GM21576 (cell line): ENCODE results near the gene JAK3.
"Not testable (repeated sequence)": the region's sequence is repeated elsewhere in the genome, so short reads cannot be mapped to it uniquely, and the experiment has no call there.

ENCODE experiments used
- ATAC-seq: cut with Tn5 transposase; IDR thresholded peaks from one replicate; pipeline ENCODE4 v1.9.1; 2021; ENCODE audit warnings: mild to moderate bottlenecking, moderate library complexity; ENCODE audit not compliant: unreplicated experiment

The JAK3 gene

GRCh38 chr19:17847538-17848366 lies at the start of gene JAK3:
Gene JAK3, minus strand, starts transcription at chr19:17847982. Its CDS starts 3,565 bp downstream, at chr19:17844417.
- ATAC-seq = peak; percentile 45

- ATAC-seq = no peak
Measured at GRCh38 chr19:17893766-17894165, 46.0 kb upstream of the JAK3 start.

- ATAC-seq = no peak
Measured at GRCh38 chr19:17889609-17890214, 41.9 kb upstream of the JAK3 start.

- no peak for ATAC-seq
Measured at GRCh38 chr19:17888260-17888659, 40.5 kb upstream of the JAK3 start.

- not testable (repeated sequence) for ATAC-seq
Measured at GRCh38 chr19:17887221-17887620, 39.4 kb upstream of the JAK3 start.

GRCh38 chr19:17886515-17886914 lies 38.7 kb upstream of the JAK3 start:
- ATAC-seq = no peak

- ATAC-seq = no peak
Measured at GRCh38 chr19:17883627-17884410, 36.0 kb upstream of the JAK3 start.

GRCh38 chr19:17881701-17882100 lies 33.9 kb upstream of the JAK3 start:
- ATAC-seq = no peak

- no peak for ATAC-seq
Measured at GRCh38 chr19:17879466-17879865, 31.7 kb upstream of the JAK3 start.

- ATAC-seq = no peak
Measured at GRCh38 chr19:17877696-17878095, 29.9 kb upstream of the JAK3 start.

GRCh38 chr19:17874758-17875135 lies 27.0 kb upstream of the JAK3 start:
- ATAC-seq = no peak

- no peak for ATAC-seq
Measured at GRCh38 chr19:17873786-17874757, 26.3 kb upstream of the JAK3 start.

GRCh38 chr19:17872251-17873001 lies 24.6 kb upstream of the JAK3 start:
- no peak for ATAC-seq

- no peak for ATAC-seq
Measured at GRCh38 chr19:17871878-17872250, 24.1 kb upstream of the JAK3 start, which contains the start of gene SLC5A5. Gene SLC5A5, plus strand, starts transcription at chr19:17871945. Its CDS starts 375 bp downstream, at chr19:17872320.

- ATAC-seq = no peak
Measured at GRCh38 chr19:17871032-17871877, 23.5 kb upstream of the JAK3 start.

GRCh38 chr19:17869114-17869608 lies 21.4 kb upstream of the JAK3 start:
- no peak for ATAC-seq

GRCh38 chr19:17868669-17869068 lies 20.9 kb upstream of the JAK3 start:
- ATAC-seq = no peak

- ATAC-seq = no peak
Measured at GRCh38 chr19:17866964-17867486, 19.2 kb upstream of the JAK3 start.
